BLaER1 treated with 17β-estradiol and CSF1 and Interleukin-3, amounts not matched to agents 10 nM and 100 nM (cell line): ENCODE results near the gene TMC8.

ENCODE experiments used
- H3K27ac ChIP-seq, 11 experiments: shearing (Covaris generic); formaldehyde crosslinking; 2 replicates each; pipeline ENCODE4 v1.8.1; 2022
- H3K27me3 ChIP-seq, 11 experiments: shearing (Covaris generic); formaldehyde crosslinking; 2 replicates each; pipeline ENCODE4 v1.8.1; 2022
- H3K36me3 ChIP-seq, 11 experiments: shearing (Covaris generic); formaldehyde crosslinking; 2 replicates each; pipeline ENCODE4 v1.8.1; 2022
- H3K4me1 ChIP-seq, 10 experiments: shearing (Covaris generic); formaldehyde crosslinking; 2 replicates each; pipeline ENCODE4 v1.8.1; 2022
- H3K4me2 ChIP-seq, 11 experiments: shearing (Covaris generic); formaldehyde crosslinking; 2 replicates each; pipeline ENCODE4 v1.8.1; 2022
- H3K4me3 ChIP-seq, 10 experiments: shearing (Covaris generic); formaldehyde crosslinking; 2 replicates each; pipeline ENCODE4 v1.8.1; 2022
- H3K9ac ChIP-seq, 11 experiments: shearing (Covaris generic); formaldehyde crosslinking; 2 replicates each; pipeline ENCODE4 v1.8.1; 2022
- H3K9me3 ChIP-seq, 11 experiments: shearing (Covaris generic); formaldehyde crosslinking; replicated peaks in 1 of 11; 2 replicates each; pipeline ENCODE4 v1.8.1; 2022
- H4K20me1 ChIP-seq, 11 experiments: shearing (Covaris generic); formaldehyde crosslinking; 2 replicates each; pipeline ENCODE4 v1.8.1; 2022
- Cebpa-rat ChIP-seq, 11 experiments: shearing (Covaris generic); IDR thresholded peaks; 2 replicates each; pipeline ENCODE4 v1.8.1; 2022

TMC8 gene

DNA sequence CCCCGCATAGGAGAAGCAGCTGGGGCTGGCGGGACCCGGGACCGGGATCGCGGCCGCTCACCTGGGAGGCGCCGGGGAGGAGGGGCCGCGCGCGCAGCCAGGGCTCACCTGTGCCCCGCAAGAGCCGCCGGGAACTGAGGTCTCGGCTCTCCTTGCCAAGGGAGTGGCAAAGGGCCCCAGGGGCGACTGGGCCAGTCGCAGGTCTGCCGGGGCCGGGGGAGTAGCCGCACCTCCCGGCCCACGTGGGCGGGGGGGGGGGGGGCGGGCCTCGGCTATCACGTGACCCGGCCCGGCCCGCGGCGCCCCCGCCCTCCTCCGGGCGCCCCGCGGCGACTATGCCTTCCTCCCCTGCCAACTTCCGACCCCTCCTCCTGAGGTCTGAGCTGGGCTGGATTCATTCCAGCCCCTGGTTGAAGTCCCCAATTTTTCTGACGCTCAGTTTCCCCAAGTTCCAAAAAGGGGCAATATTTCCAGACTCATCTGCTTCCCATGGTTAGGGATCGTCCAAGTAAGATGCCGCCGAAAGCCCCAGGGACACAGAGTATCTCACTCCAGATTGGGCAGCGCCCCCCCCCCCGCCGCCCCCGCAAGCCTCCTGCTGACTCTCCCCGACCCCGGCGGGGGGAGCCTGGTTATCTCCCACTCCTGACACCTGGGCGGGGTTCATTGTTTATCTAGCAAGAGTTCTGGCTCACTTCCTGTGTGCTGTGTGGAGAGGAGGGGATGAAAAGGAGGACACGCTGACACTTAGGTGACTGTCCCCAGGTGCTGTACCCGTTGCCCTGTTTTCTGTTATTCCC is 1.8 kb upstream of the TMC8 start, which contains the start of gene TMC6:
Gene TMC6 (minus strand): TSS at position 205 of the 800 bp plus-strand sequence. CDS start 1,923 bp downstream, outside the sequence.
- H3K4me3 ChIP-seq: peak within 1 kb of the TSS; percentile 70 to 94 (median 88)

DNA sequence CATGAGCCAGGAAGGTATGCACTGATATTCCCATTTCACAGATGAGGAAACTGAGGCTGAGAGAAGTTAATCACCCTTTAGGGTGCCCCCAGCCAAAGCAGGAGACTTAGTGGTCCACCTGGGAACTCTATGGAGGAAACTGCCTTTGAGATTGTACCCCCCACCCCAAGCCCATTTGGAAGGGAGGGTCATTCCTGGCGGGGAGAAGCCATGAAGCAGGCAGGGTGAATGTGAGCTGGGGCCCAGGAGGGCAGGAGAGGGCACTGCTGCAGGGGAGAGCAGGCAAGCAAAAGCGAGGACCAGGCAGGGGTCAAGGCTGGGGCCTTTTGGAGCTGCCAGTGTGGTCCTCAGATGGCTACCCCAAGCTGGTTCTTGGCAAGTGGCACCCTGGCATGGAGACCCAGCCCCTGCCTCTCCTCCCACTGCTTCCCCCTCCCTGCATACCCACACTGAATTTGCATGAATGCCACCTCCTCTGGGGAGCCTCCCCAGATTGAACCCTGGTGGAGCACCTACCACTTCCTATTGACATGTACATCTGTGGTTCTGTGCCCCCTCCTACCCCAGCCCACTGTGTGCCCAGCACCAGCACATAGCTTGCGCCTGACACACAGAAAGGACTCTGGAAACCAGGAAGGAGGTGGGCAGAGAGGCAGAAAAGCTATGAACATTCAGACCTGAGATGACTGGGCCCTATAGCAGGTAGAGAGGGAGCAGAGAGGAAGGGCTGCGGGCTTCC is 1.1 kb upstream of the TMC8 start:
- peak overlapping the region; percentile 45 to 95 (median 89); a peak in 21 of 22 replicates for H3K27ac ChIP-seq
- H3K36me3 ChIP-seq: peaks cover under 1 to 41% (median 14%) of the 10 kb centered on the region in 11 experiments; a peak in 19 of 22 replicates
- peak overlapping the region; percentile 70 to 94 (median 88); a peak in 15 of 20 replicates for H3K4me3 ChIP-seq
- H3K4me1 ChIP-seq: peaks cover 74 to 93% (median 85%) of the 10 kb centered on the region in 10 experiments
- H4K20me1 ChIP-seq: peaks cover 0 to 54% (median 25%) of the 10 kb centered on the region in 11 experiments; a peak in 17 of 22 replicates
- peak overlapping the region; percentile 94 to 100 (median 99) for H3K4me2 ChIP-seq
- no peak for TF ChIP-seq Cebpa-rat (IDR thresholded peaks at IDR 0.05)
- H3K9ac ChIP-seq: peak overlapping the region; percentile 70 to 95 (median 89); a peak in 21 of 22 replicates
- no peaks in the 10 kb centered on the region for H3K9me3 ChIP-seq
- no peaks in the 10 kb centered on the region for H3K27me3 ChIP-seq

More for the DNA sequence above, 1.8 kb upstream of the TMC8 start, which contains the start of gene TMC6:
- peak within 1 kb of the TSS; percentile 84 to 95 (median 91) for H3K9ac ChIP-seq
- peak within 1 kb of the TSS; percentile 85 to 95 (median 89) for H3K27ac ChIP-seq
- H3K9me3 ChIP-seq: no peaks in the 10 kb centered on the region
- TF ChIP-seq Cebpa-rat (IDR thresholded peaks at IDR 0.05): no peak
- H3K4me1 ChIP-seq: peaks cover 74 to 93% (median 85%) of the 10 kb centered on the region in 10 experiments
- peaks cover 5 to 41% (median 18%) of the 10 kb centered on the region in 11 experiments; a peak in 21 of 22 replicates for H3K36me3 ChIP-seq
- H3K4me2 ChIP-seq: peak within 1 kb of the TSS; percentile 94 to 100 (median 99)
- H4K20me1 ChIP-seq: peaks cover 6 to 54% (median 23%) of the 10 kb centered on the region in 11 experiments; a peak in 17 of 22 replicates
- H3K27me3 ChIP-seq: no peaks in the 10 kb centered on the region

DNA sequence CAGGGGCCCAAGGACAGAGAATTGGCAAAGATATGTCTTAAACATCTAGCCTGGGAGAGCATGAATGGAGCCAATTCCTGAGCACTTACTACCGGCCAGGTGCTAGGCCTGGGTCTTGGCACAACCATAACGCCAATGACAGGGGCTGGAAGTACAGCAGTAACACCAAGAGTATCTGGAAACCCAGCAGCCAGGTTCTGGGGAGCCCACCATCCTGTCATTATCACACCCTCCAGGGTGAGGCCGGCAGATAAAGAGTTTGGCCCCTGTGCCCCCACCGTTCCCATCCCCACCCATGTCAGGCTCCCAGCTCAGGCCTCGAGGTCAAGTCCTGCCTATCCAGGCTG is 508 bp upstream of the TMC8 start:
- Histone ChIP-seq H4K20me1 (peaks cover 0 to 54% (median 30%) of the 10 kb centered on the region in 11 experiments; a peak in 17 of 22 replicates), H3K27me3 (no peaks in the 10 kb centered on the region), H3K4me2 (peak overlapping the region; percentile 94 to 100 (median 99)), H3K9me3 (no peaks in the 10 kb centered on the region), H3K9ac (peak overlapping the region; percentile 70 to 95 (median 89)), H3K27ac (peak overlapping the region; percentile 45 to 95 (median 89); a peak in 21 of 22 replicates), H3K36me3 (peaks cover 6 to 41% (median 19%) of the 10 kb centered on the region in 11 experiments; a peak in 21 of 22 replicates), H3K4me1 (peaks cover 74 to 93% (median 85%) of the 10 kb centered on the region in 10 experiments), H3K4me3 (peak overlapping the region; percentile 60 to 92 (median 74); a peak in 18 of 20 replicates)
- no peak for TF ChIP-seq Cebpa-rat (IDR thresholded peaks at IDR 0.05)

DNA sequence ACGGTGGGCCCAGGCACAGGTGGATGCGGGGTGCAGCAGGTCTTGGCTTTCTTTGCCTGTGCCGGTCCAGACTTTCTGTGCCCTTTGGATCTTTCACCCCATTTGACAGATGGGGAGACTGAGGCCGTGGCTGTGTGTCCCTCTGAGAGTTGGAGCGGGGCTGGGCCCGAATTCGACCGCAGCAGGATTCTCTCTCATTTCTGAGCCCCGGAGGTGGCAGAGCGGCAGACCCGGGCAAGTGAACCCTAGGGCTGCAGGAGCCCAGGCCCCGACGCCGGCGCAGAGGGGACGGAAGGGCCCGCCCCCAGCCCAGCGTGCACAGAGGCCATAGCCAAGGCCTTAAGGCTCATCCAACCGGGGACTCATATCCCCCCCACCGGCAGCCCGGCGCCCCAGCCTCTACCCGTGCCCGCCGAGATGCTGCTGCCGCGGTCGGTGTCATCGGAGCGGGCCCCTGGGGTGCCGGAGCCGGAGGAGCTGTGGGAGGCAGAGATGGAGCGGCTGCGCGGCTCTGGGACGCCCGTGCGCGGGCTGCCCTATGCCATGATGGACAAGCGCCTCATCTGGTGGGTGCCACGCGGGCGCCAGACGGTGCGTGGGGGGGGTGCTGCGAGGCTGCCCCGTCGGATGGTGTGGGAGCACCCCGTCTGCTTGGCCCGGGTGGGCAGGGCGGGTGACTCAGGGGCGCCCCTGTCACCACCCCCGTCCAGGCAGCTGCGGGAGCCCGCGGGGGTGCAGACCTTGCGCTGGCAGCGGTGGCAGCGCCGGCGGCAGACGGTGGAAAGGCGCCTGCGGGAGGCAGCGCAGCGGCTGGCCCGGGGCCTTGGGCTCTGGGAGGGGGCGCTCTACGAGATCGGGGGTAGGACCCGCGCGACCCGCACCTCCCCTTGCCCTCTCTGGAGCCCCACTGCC is 857 bp downstream of the TMC8 start:
- no peak for TF ChIP-seq Cebpa-rat (IDR thresholded peaks at IDR 0.05)
- Histone ChIP-seq H3K27me3 (no peaks in the 10 kb centered on the region), H4K20me1 (peaks cover 0 to 56% (median 31%) of the 10 kb centered on the region in 11 experiments; a peak in 17 of 22 replicates), H3K4me2 (peak overlapping the region; percentile 94 to 100 (median 99)), H3K36me3 (peaks cover 9 to 42% (median 21%) of the 10 kb centered on the region in 11 experiments; a peak in 21 of 22 replicates), H3K9ac (peak overlapping the region; percentile 70 to 95 (median 89)), H3K4me3 (peak overlapping the region; percentile 60 to 92 (median 74)), H3K27ac (peak overlapping the region; percentile 61 to 95 (median 89)), H3K4me1 (peaks cover 74 to 90% (median 83%) of the 10 kb centered on the region in 10 experiments), H3K9me3 (no peaks in the 10 kb centered on the region)

DNA sequence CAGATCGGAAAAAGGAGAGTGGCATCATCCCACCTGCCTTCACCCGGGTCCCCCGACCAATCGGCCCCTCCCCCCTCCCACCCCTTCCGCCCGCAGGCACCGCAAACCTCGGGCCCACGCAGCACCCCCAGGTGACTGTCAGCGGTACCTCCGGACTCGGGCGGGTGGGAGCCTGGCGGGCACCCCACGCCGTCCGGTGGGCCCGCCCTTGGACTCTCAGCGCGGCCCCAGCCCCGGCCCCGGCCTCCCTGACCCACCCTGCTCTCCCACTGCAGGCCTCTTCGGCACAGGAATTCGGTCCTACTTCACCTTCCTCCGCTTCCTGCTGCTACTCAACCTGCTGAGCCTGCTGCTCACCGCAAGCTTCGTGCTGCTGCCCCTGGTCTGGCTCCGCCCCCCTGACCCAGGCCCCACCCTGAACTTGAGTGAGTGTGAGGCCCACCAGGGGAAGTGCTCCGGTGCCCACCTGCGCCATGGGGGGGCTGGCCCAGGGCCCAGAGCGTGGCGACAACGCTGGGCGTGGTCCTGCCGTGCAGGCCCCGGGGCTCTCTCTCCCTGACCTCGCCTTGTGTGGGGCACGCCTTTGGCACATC is 1.6 kb downstream of the TMC8 start:
- H3K4me2 ChIP-seq: peak overlapping the region; percentile 94 to 100 (median 99)
- TF ChIP-seq Cebpa-rat (IDR thresholded peaks at IDR 0.05): no peak
- H3K9ac ChIP-seq: peak overlapping the region; percentile 70 to 95 (median 89)
- no peaks in the 10 kb centered on the region for H3K9me3 ChIP-seq
- peaks cover 73 to 88% (median 83%) of the 10 kb centered on the region in 10 experiments for H3K4me1 ChIP-seq
- H3K4me3 ChIP-seq: peak overlapping the region; percentile 60 to 92 (median 74)
- H3K27me3 ChIP-seq: no peaks in the 10 kb centered on the region
- peaks cover 9 to 49% (median 28%) of the 10 kb centered on the region in 11 experiments; a peak in 21 of 22 replicates for H3K36me3 ChIP-seq
- H3K27ac ChIP-seq: peak overlapping the region in 10 of 11 experiments; percentile 19 to 95 (median 89); a peak in 17 of 22 replicates
- H4K20me1 ChIP-seq: peaks cover 0 to 57% (median 31%) of the 10 kb centered on the region in 11 experiments; a peak in 17 of 22 replicates

DNA sequence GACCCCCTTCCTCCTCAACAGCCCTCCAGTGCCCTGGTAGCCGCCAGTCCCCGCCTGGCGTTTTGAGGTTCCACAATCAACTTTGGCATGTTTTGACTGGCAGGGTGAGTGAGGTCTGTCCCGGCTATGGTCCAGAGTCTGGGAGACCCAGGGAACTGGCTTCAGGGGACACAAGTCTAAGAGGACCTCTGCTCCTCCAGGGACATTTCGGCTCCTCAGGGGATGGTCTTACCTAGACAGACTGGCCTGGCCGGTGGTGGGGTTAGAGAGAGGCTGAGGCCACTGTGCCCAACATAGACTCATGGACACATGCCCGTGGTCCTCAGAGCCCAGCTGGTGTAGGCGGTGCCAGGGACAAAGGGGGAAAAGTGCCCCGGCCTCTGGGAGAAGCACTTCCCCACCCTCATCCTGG is 2.2 kb downstream of the TMC8 start:
- Histone ChIP-seq H3K27ac (peak overlapping the region in 8 of 11 experiments; percentile 19 to 95 (median 91); a peak in 13 of 22 replicates), H3K4me2 (peak overlapping the region; percentile 94 to 100 (median 99)), H3K4me1 (peaks cover 78 to 90% (median 87%) of the 10 kb centered on the region in 10 experiments), H4K20me1 (peaks cover 0 to 63% (median 37%) of the 10 kb centered on the region in 11 experiments; a peak in 17 of 22 replicates), H3K4me3 (peak overlapping the region; percentile 60 to 92 (median 74)), H3K36me3 (peaks cover 9 to 52% (median 28%) of the 10 kb centered on the region in 11 experiments; a peak in 21 of 22 replicates), H3K27me3 (no peaks in the 10 kb centered on the region), H3K9me3 (no peaks in the 10 kb centered on the region), H3K9ac (peak overlapping the region; percentile 70 to 95 (median 89); a peak in 21 of 22 replicates)
- no peak for TF ChIP-seq Cebpa-rat (IDR thresholded peaks at IDR 0.05)
